CD4-positive, alpha-beta T cell treated with Interleukin-17A for 4 hours (primary cell): Measurements from ENCODE around the gene ATXN7.

Source experiments
- DNase-seq: peaks from one replicate; pipeline ENCODE4 v3.0.0-alpha.2; 2020; ENCODE audit warnings: mixed read lengths

The ATXN7 gene

GRCh38 chr3:63905731-63906620 is 42.3 kb downstream of the ATXN7 start:
- no peak for DNase-seq

- no peak for DNase-seq
These were observed 44.5 kb downstream of the ATXN7 start for GRCh38 chr3:63908081-63908736.

GRCh38 chr3:63908776-63909175 is 45.1 kb downstream of the ATXN7 start:
- DNase-seq = no peak

GRCh38 chr3:63909431-63909830 is 45.8 kb downstream of the ATXN7 start:
- no peak for DNase-seq

- DNase-seq = no peak
These were observed 46.3 kb downstream of the ATXN7 start for GRCh38 chr3:63910001-63910400.

- peak; percentile 11 for DNase-seq
These were observed 47.2 kb downstream of the ATXN7 start for GRCh38 chr3:63910891-63911290.

GRCh38 chr3:63911509-63911872 is 47.8 kb downstream of the ATXN7 start:
- DNase-seq = no peak

GRCh38 chr3:63911873-63912767 is 48.5 kb downstream of the ATXN7 start, which contains the start of gene SCAANT1:
TSS of gene SCAANT1 (minus strand) at chr3:63912383.
- DNase-seq = peak; percentile 88

GRCh38 chr3:63912768-63913588 is 49.3 kb downstream of the ATXN7 start:
- peak; percentile 61 for DNase-seq

GRCh38 chr3:63914312-63914711 is 50.6 kb downstream of the ATXN7 start:
- no peak for DNase-seq

GRCh38 chr3:63918321-63918720 is 54.7 kb downstream of the ATXN7 start:
- no peak for DNase-seq

- no peak for DNase-seq
These were observed 56.3 kb downstream of the ATXN7 start for GRCh38 chr3:63920001-63920400.

- no peak for DNase-seq
These were observed 58.2 kb downstream of the ATXN7 start for GRCh38 chr3:63921741-63922482.

GRCh38 chr3:63922491-63923199 is 59.0 kb downstream of the ATXN7 start:
- no peak for DNase-seq

GRCh38 chr3:63926309-63926708 is 62.6 kb downstream of the ATXN7 start:
- no peak for DNase-seq

- no peak for DNase-seq
These were observed 64.0 kb downstream of the ATXN7 start for GRCh38 chr3:63927422-63928280.

GRCh38 chr3:63931290-63931689 is 67.6 kb downstream of the ATXN7 start:
- no peak for DNase-seq

GRCh38 chr3:63932509-63933212 is 69.0 kb downstream of the ATXN7 start:
- DNase-seq = no peak

GRCh38 chr3:63933459-63933858 is 69.8 kb downstream of the ATXN7 start:
- DNase-seq = no peak
